A549 (cell line): ENCODE measurements around the gene GLS.

Source experiments
- POLR2A ChIP-seq: IDR thresholded peaks from 2 replicates; pipeline ENCODE4 v1.6.1; 2012; ENCODE audit warnings: mild to moderate bottlenecking, low read length
- TF ChIP-seq, protein P1 (sequence below): fragments of 200-600 bp; sonication (generic); IDR thresholded peaks from 2 replicates; pipeline ENCODE4 v1.6.1; 2016; ENCODE audit warnings: antibody characterized with exemption, mild to moderate bottlenecking, moderate library complexity
- TF ChIP-seq, protein P2 (sequence below): fragments of >200 bp; sonication (Bioruptor Twin); formaldehyde crosslinking; IDR thresholded peaks from 3 replicates; pipeline ENCODE4 v1.5.1; 2016

DNA sequence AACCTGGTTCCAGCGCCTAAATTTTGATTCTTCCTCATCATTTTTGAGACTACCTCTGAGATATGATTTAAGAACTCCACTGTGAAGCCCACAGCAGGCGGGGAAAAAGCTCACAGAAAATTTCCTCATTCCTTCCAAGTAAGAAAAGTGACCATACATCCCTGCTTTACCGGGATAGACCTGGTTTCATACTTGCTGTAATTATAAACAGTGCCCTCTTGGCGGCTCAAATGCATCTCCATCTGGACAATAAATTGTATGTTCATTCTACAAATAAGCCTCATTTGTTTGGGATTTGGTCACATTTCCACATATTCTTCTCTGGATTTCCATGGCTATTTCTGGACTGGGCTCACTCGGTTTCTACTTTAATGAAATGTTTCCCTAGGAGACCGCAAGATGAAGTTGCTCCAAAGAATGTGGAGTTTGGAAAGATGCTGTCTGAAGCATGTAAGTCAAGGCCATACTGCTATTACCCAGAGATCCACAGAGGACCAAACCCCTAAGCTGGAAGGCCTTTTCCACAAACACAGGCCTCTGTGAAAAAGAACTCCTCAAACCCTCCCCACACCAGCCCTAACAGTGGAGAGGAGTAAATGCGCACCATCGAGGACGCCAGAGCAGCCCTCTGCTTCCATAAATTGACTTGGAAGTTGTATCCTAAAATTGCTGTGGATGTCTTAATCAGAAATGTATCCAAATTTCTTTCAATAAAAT is 119.5 kb downstream of the GLS start:
- TF ChIP-seq, protein P1, sequence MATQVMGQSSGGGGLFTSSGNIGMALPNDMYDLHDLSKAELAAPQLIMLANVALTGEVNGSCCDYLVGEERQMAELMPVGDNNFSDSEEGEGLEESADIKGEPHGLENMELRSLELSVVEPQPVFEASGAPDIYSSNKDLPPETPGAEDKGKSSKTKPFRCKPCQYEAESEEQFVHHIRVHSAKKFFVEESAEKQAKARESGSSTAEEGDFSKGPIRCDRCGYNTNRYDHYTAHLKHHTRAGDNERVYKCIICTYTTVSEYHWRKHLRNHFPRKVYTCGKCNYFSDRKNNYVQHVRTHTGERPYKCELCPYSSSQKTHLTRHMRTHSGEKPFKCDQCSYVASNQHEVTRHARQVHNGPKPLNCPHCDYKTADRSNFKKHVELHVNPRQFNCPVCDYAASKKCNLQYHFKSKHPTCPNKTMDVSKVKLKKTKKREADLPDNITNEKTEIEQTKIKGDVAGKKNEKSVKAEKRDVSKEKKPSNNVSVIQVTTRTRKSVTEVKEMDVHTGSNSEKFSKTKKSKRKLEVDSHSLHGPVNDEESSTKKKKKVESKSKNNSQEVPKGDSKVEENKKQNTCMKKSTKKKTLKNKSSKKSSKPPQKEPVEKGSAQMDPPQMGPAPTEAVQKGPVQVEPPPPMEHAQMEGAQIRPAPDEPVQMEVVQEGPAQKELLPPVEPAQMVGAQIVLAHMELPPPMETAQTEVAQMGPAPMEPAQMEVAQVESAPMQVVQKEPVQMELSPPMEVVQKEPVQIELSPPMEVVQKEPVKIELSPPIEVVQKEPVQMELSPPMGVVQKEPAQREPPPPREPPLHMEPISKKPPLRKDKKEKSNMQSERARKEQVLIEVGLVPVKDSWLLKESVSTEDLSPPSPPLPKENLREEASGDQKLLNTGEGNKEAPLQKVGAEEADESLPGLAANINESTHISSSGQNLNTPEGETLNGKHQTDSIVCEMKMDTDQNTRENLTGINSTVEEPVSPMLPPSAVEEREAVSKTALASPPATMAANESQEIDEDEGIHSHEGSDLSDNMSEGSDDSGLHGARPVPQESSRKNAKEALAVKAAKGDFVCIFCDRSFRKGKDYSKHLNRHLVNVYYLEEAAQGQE: no peak
- TF ChIP-seq, protein P2, sequence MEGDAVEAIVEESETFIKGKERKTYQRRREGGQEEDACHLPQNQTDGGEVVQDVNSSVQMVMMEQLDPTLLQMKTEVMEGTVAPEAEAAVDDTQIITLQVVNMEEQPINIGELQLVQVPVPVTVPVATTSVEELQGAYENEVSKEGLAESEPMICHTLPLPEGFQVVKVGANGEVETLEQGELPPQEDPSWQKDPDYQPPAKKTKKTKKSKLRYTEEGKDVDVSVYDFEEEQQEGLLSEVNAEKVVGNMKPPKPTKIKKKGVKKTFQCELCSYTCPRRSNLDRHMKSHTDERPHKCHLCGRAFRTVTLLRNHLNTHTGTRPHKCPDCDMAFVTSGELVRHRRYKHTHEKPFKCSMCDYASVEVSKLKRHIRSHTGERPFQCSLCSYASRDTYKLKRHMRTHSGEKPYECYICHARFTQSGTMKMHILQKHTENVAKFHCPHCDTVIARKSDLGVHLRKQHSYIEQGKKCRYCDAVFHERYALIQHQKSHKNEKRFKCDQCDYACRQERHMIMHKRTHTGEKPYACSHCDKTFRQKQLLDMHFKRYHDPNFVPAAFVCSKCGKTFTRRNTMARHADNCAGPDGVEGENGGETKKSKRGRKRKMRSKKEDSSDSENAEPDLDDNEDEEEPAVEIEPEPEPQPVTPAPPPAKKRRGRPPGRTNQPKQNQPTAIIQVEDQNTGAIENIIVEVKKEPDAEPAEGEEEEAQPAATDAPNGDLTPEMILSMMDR: no peak
- no peak for TF ChIP-seq POLR2A
